Nephron (organoid): Measurements from ENCODE around the gene CNTNAP2.
A peak's percentile ranks its signal among the peaks of the same experiment; 100 is the strongest.

Experiments
- H3K27ac Mint-ChIP-seq, 3 experiments: 2 replicates each; pipeline ENCODE4 v1.8.0; 2020; ENCODE audit warnings: mixed read lengths in 3 of 3, mild to moderate bottlenecking in 2 of 3, moderate library complexity in 1 of 3
- H3K27me3 Mint-ChIP-seq: 2 replicates; pipeline ENCODE4 v1.8.0; 2021; ENCODE audit warnings: low read depth, mild to moderate bottlenecking, moderate library complexity, mixed read lengths
- H3K36me3 Mint-ChIP-seq: 2 replicates; pipeline ENCODE4 v1.8.0; 2020; ENCODE audit warnings: low read depth, mixed read lengths
- H3K4me1 Mint-ChIP-seq: 2 replicates; pipeline ENCODE4 v1.8.0; 2020; ENCODE audit warnings: mixed read lengths
- H3K4me3 Mint-ChIP-seq, 3 experiments: 2 replicates each; pipeline ENCODE4 v1.8.0; 2020; ENCODE audit warnings: mild to moderate bottlenecking in 3 of 3, mixed read lengths in 3 of 3, moderate library complexity in 2 of 3
- H3K9me3 Mint-ChIP-seq: 2 replicates; pipeline ENCODE4 v1.8.0; 2020; ENCODE audit warnings: mixed read lengths
- CTCF ChIP-seq, 3 experiments: fragments of 200-600 bp; sonication (generic); IDR thresholded peaks; one replicate each; pipeline ENCODE4 v1.5.0; 2021; ENCODE audit warnings: antibody characterized with exemption in 3 of 3; ENCODE audit not compliant: unreplicated experiment in 3 of 3

CNTNAP2 gene

GRCh38 chr7:146741911-146742310, 625.3 kb downstream of the CNTNAP2 start:
- no peak overlapping the region for H3K27ac Mint-ChIP-seq
- H3K4me1 Mint-ChIP-seq: no peaks in the 10 kb centered on the region

GRCh38 chr7:146754385-146754784, 637.8 kb downstream of the CNTNAP2 start:
- Mint-ChIP-seq H3K27ac (no peak overlapping the region), H3K36me3 (no peaks in the 10 kb centered on the region), H3K4me3 (no peak overlapping the region), H3K9me3 (peaks cover 12% of the 10 kb centered on the region), H3K4me1 (no peaks in the 10 kb centered on the region), H3K27me3 (no peaks in the 10 kb centered on the region)
- no peak for TF ChIP-seq CTCF (IDR thresholded peaks at IDR 0.05; ENCODE audit: unreplicated experiment in 3 of 3)

More at GRCh38 chr7:146741911-146742310, 625.3 kb downstream of the CNTNAP2 start:
- Mint-ChIP-seq H3K36me3 (peaks cover 3% of the 10 kb centered on the region), H3K4me3 (no peak overlapping the region), H3K9me3 (peaks cover 16% of the 10 kb centered on the region), H3K27me3 (no peaks in the 10 kb centered on the region)
- TF ChIP-seq CTCF (IDR thresholded peaks at IDR 0.05; ENCODE audit: unreplicated experiment in 3 of 3): no peak

DNA sequence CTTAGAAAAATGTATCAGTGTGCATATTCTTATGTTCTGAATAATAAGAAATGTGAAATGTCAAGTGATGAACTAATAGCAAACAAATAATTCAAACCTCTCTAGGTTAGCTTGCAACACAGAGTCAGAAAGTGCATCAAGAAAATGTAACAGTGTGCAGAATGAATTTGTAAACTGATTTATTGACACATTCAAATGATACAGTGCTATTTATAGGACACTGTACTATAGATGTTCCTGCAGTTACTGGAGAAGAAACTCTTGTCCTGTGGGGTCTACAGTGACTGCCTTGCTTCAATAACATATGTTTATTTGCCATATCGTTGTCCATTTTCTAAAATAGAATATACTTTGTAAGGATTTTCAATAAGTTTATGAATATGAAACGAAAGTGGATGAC, 639.0 kb downstream of the CNTNAP2 start:
- no peak for TF ChIP-seq CTCF (IDR thresholded peaks at IDR 0.05; ENCODE audit: unreplicated experiment in 3 of 3)
- Mint-ChIP-seq H3K4me1 (no peaks in the 10 kb centered on the region), H3K27ac (no peak overlapping the region), H3K9me3 (peaks cover 12% of the 10 kb centered on the region), H3K27me3 (no peaks in the 10 kb centered on the region), H3K4me3 (no peak overlapping the region), H3K36me3 (no peaks in the 10 kb centered on the region)

GRCh38 chr7:146764458-146764857, 647.9 kb downstream of the CNTNAP2 start:
- no peak for TF ChIP-seq CTCF (IDR thresholded peaks at IDR 0.05; ENCODE audit: unreplicated experiment in 3 of 3)
- H3K27me3 Mint-ChIP-seq: no peaks in the 10 kb centered on the region
- H3K27ac Mint-ChIP-seq: no peak overlapping the region
- no peaks in the 10 kb centered on the region for H3K4me1 Mint-ChIP-seq
- no peaks in the 10 kb centered on the region for H3K36me3 Mint-ChIP-seq
- peaks cover 6% of the 10 kb centered on the region for H3K9me3 Mint-ChIP-seq
- no peak overlapping the region for H3K4me3 Mint-ChIP-seq

DNA sequence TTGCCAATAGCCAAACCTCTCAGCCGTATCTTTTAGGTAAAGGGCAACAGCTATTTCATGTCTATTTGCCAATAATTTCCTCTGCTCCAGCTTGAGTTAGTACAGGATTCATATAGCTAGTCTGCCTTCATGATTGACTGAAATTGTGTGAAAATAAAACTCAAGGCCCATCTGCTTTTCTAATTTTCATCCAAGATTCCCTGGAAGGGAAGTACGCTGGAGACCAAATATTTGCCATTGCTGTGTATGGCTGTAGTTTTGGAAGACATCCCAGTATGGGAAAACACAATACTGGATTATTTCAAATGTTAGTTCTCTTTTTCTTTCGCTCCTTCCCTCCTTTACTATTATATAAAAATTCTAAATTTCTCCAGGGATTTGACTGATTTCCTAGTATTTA, 652.4 kb downstream of the CNTNAP2 start:
- no peaks in the 10 kb centered on the region for H3K27me3 Mint-ChIP-seq
- no peak overlapping the region for H3K4me3 Mint-ChIP-seq
- no peaks in the 10 kb centered on the region for H3K9me3 Mint-ChIP-seq
- no peaks in the 10 kb centered on the region for H3K36me3 Mint-ChIP-seq
- TF ChIP-seq CTCF (IDR thresholded peaks at IDR 0.05; ENCODE audit: unreplicated experiment in 3 of 3): no peak
- H3K27ac Mint-ChIP-seq: no peak overlapping the region
- H3K4me1 Mint-ChIP-seq: peaks cover 15% of the 10 kb centered on the region

DNA sequence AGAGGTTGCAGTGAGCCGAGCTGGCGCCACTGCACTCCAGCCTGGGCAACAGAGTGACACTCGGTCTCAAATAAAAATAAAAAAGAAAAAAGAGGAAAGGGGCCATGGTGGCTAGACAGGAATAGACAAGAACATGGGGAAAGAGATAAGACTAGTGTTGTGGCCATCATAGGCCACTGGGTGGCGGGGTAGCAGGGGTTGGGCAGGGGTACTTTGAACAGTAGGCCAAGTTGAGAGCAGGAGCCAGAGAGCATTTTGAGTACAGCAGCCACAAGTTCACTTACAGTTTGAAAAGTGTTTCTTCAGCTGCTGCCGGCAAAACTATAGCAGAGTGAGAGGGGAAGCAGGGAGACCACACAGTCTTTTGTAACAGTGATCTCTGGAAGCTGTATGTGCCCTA, 656.0 kb downstream of the CNTNAP2 start:
- Mint-ChIP-seq H3K27me3 (no peaks in the 10 kb centered on the region), H3K4me3 (no peak overlapping the region), H3K4me1 (peaks cover 24% of the 10 kb centered on the region), H3K9me3 (no peaks in the 10 kb centered on the region), H3K27ac (peak overlapping the region in 1 of 3 experiments; percentile 68), H3K36me3 (no peaks in the 10 kb centered on the region)
- TF ChIP-seq CTCF (IDR thresholded peaks at IDR 0.05; ENCODE audit: unreplicated experiment in 3 of 3): peak in 1 of 3 experiments; percentile 26
